B cell (primary cell): ENCODE data around the gene CLIC6. TPM values are rescaled to one million over a fixed set of nuclear protein-coding genes. Genes with fewer than 3 reads are reported as not detected.

Experiments
- ATAC-seq: fragments of 200-7000 bp; cut with Tn5 transposase; one replicate; pipeline ENCODE4 v1.10.0; 2021; ENCODE audit warnings: low read depth, mild to moderate bottlenecking, moderate number of reproducible peaks, moderate library complexity
- CTCF ChIA-PET: fragments of 350-600 bp; sonication (Branson Sonifier 250); formaldehyde crosslinking; loops from one replicate; lab custom pipeline; 2021; ENCODE audit warnings: antibody characterized with exemption, inconsistent platforms; lab: Charles Lee
- POLR2A ChIA-PET: fragments of 350-600 bp; sonication (Branson Sonifier 250); formaldehyde crosslinking; loops from one replicate; lab custom pipeline; 2021; ENCODE audit warnings: antibody characterized with exemption; lab: Charles Lee
- DNase-seq: peaks from one replicate; pipeline ENCODE4 v3.0.0; 2013
- H2AFZ ChIP-seq: 2 replicates; pipeline ENCODE4 v1.6.1; 2012; ENCODE audit warnings: mild to moderate bottlenecking, low read depth, low read length; ENCODE audit not compliant: insufficient read depth, poor library complexity, severe bottlenecking
- H3K27ac ChIP-seq, 2 donors: 1 replicate in 1 of 2; 2 replicates in 1 of 2; pipeline ENCODE4 v1.5.1; 2012 to 2013; ENCODE audit warnings: low read length in 2 of 2, mild to moderate bottlenecking in 2 of 2, moderate library complexity in 1 of 2
- H3K27me3 ChIP-seq, 4 experiments: fragments of 200-600 bp in 1 of 4; sonication (generic) in 1 of 4; replicated peaks in 1 of 4; 1 replicate in 2 of 4; 2 replicates in 2 of 4; pipeline versions ENCODE4 v1.6.1 to v1.7.0; 2013 to 2016; ENCODE audit warnings: low read length in 3 of 4, mild to moderate bottlenecking in 2 of 4, mixed read lengths in 1 of 4, moderate library complexity in 1 of 4; ENCODE audit not compliant: insufficient read depth in 4 of 4, control insufficient read depth in 3 of 4; ENCODE audit errors: control extremely low read depth in 1 of 4
- H3K36me3 ChIP-seq, 2 experiments: replicated peaks in 1 of 2; 1 replicate in 1 of 2; 2 replicates in 1 of 2; pipeline versions ENCODE4 v1.6.1 to v1.7.1; 2013; ENCODE audit warnings: low read length in 1 of 2; ENCODE audit not compliant: insufficient read depth in 2 of 2, control insufficient read depth in 1 of 2; ENCODE audit errors: control extremely low read depth in 1 of 2, extremely low read depth in 1 of 2
- H3K4me1 ChIP-seq, 2 donors: fragments of 200-600 bp in 1 of 2; sonication (generic) in 1 of 2; 1 replicate in 1 of 2; 2 replicates in 1 of 2; pipeline versions ENCODE4 v1.5.1 to v1.6.1; 2013 to 2017; ENCODE audit warnings: low read length in 2 of 2; ENCODE audit not compliant: control insufficient read depth in 2 of 2, insufficient read depth in 2 of 2
- H3K4me2 ChIP-seq: replicated peaks from 2 replicates; pipeline ENCODE3; 2012; ENCODE audit warnings: mild to moderate bottlenecking, low read depth, low read length; ENCODE audit not compliant: poor library complexity, severe bottlenecking
- H3K4me3 ChIP-seq, 5 experiments: fragments of 200-600 bp in 1 of 5; sonication (generic) in 1 of 5; 1 replicate in 3 of 5; 2 replicates in 2 of 5; pipeline versions ENCODE4 v1.5.1 to v1.7.0; 2011 to 2016; ENCODE audit warnings: low read length in 4 of 5, mild to moderate bottlenecking in 4 of 5, low read depth in 2 of 5, control low read depth in 1 of 5, moderate library complexity in 1 of 5; ENCODE audit not compliant: insufficient read depth in 1 of 5; ENCODE audit errors: control extremely low read depth in 1 of 5, extremely low read depth in 1 of 5
- H3K79me2 ChIP-seq: fragments of 200-600 bp; sonication (generic); one replicate; pipeline ENCODE4 v1.6.0; 2016; ENCODE audit warnings: low read length; ENCODE audit not compliant: control insufficient read depth, insufficient read depth
- H3K9ac ChIP-seq: fragments of 200-600 bp; sonication (generic); 2 replicates; pipeline ENCODE4 v1.6.1; 2017; ENCODE audit warnings: mild to moderate bottlenecking, low read length, moderate library complexity
- H3K9me3 ChIP-seq, 3 donors: one replicate each; pipeline versions ENCODE4 v1.6.1 to v1.7.1; 2013; ENCODE audit warnings: low read length in 2 of 3; ENCODE audit not compliant: control insufficient read depth in 2 of 3, insufficient read depth in 1 of 3; ENCODE audit errors: control extremely low read depth in 1 of 3
- H4K20me1 ChIP-seq: 2 replicates; pipeline ENCODE4 v1.6.0; 2012; ENCODE audit warnings: mild to moderate bottlenecking, low read length; ENCODE audit not compliant: insufficient read depth, control insufficient read depth, poor library complexity, severe bottlenecking
- H3K27ac Mint-ChIP-seq: one replicate; pipeline ENCODE4 v1.8.0; 2021; ENCODE audit warnings: mixed read lengths
- H3K27me3 Mint-ChIP-seq: one replicate; pipeline ENCODE4 v1.8.0; 2021; ENCODE audit warnings: mixed read lengths
- H3K4me1 Mint-ChIP-seq: one replicate; pipeline ENCODE4 v1.8.0; 2021; ENCODE audit warnings: mixed read lengths
- H3K4me3 Mint-ChIP-seq: one replicate; pipeline ENCODE4 v1.8.0; 2021; ENCODE audit warnings: mixed read lengths
- H3K9me3 Mint-ChIP-seq: one replicate; pipeline ENCODE4 v1.8.0; 2022; ENCODE audit warnings: mixed read lengths; ENCODE audit not compliant: insufficient read depth
- CTCF ChIP-seq: fragments of 200-600 bp; IDR thresholded peaks from one replicate; pipeline ENCODE4 v1.8.0; 2022; ENCODE audit warnings: antibody characterized with exemption, mild to moderate bottlenecking
- EZH2 ChIP-seq: IDR thresholded peaks from 2 replicates; pipeline ENCODE4 v1.6.1; 2012; ENCODE audit warnings: borderline replicate concordance, low read depth, mild to moderate bottlenecking, moderate library complexity, low read length; ENCODE audit not compliant: insufficient read depth, poor library complexity, severe bottlenecking
- WGBS: methylation state at CpG from one replicate; pipeline ENCODE4 v1.1.5; 2013; ENCODE audit warnings: missing lambda C conversion rate; ENCODE audit not compliant: insufficient coverage; 5-methylcytosine and 5-hydroxymethylcytosine counted together
- intact Hi-C: fragments of 100-400 bp; cut with micrococcal nuclease; formaldehyde crosslinking; loops from one replicate; pipeline ENCODE4 v1.10.0; 2022
- polyA plus RNA-seq: library from polyadenylated mRNA; depleted of rRNA; stranded (reverse); fragments of >200 nt; gene quantifications from 2 replicates; pipeline ENCODE4 v1.2.3, GENCODE V29; 2012
- total RNA-seq, 2 donors: library from RNA; stranded (reverse); fragments of 120-200 nt in 1 of 2; gene quantifications; 1 replicate in 1 of 2; 2 replicates in 1 of 2; pipeline versions ENCODE4 v1.2.3 to v1.2.4, GENCODE V29; 2013 to 2022

Gene CLIC6
- total and polyA plus RNA-seq, 2 donors (not counting 1 experiment from before 2014, with no cell fraction given): 0.01 to 0.07 TPM

GRCh38 chr21:34705011-34705410 lies 36.2 kb downstream of the CLIC6 start:
- ChIA-PET POLR2A (no interaction called here), CTCF (no interaction called here)
- peaks cover 7% of the 10 kb centered on the region for H3K4me1 Mint-ChIP-seq
- peaks cover 0 to 5% (median 0%) of the 10 kb centered on the region in 4 experiments for H3K27me3 ChIP-seq
- no peak for ATAC-seq
- TF ChIP-seq EZH2 (no peak), CTCF (no peak)
- H3K79me2 ChIP-seq: no peaks in the 10 kb centered on the region
- no peak overlapping the region for H3K4me2 ChIP-seq
- H3K36me3 ChIP-seq: no peaks in the 10 kb centered on the region
- no peak overlapping the region for H2AFZ ChIP-seq
- no peaks in the 10 kb centered on the region for H4K20me1 ChIP-seq
- intact Hi-C loops: no loop called here
- WGBS: 94% methylated on average over 8 of the region's 9 CpGs
- no peaks in the 10 kb centered on the region for H3K9me3 ChIP-seq
- H3K9ac ChIP-seq: no peak overlapping the region
- H3K4me1 ChIP-seq: peaks cover 7% of the 10 kb centered on the region in 2 donors
- H3K4me3 ChIP-seq: no peak overlapping the region
- H3K27me3 Mint-ChIP-seq: peaks cover 12% of the 10 kb centered on the region
- no peaks in the 10 kb centered on the region for H3K9me3 Mint-ChIP-seq
- no peak overlapping the region for H3K4me3 Mint-ChIP-seq
- no peak overlapping the region for H3K27ac ChIP-seq
- H3K27ac Mint-ChIP-seq: no peak overlapping the region
- DNase-seq: no peak

GRCh38 chr21:34706337-34706736 lies 37.5 kb downstream of the CLIC6 start:
- 100% methylated on average over 3 of the region's 4 CpGs for WGBS
- peaks cover 0 to 5% (median 0%) of the 10 kb centered on the region in 4 experiments for H3K27me3 ChIP-seq
- H3K36me3 ChIP-seq: no peaks in the 10 kb centered on the region
- no peak overlapping the region for H3K4me3 Mint-ChIP-seq
- no peaks in the 10 kb centered on the region for H3K9me3 Mint-ChIP-seq
- no peak overlapping the region for H3K4me2 ChIP-seq
- ChIA-PET POLR2A (no interaction called here), CTCF (interaction anchor here (0.9 to 1.5 kb wide), 2 partner anchors 9 to 39 kb away, joined by 3 to 4 read pairs; no protein-coding TSS in a partner anchor)
- no peak overlapping the region for H3K27ac ChIP-seq
- ATAC-seq (no peak), DNase-seq (no peak)
- no peaks in the 10 kb centered on the region for H3K9me3 ChIP-seq
- H3K27ac Mint-ChIP-seq: no peak overlapping the region
- H3K4me1 Mint-ChIP-seq: peaks cover 7% of the 10 kb centered on the region
- H2AFZ ChIP-seq: no peak overlapping the region
- H3K27me3 Mint-ChIP-seq: peaks cover 12% of the 10 kb centered on the region
- intact Hi-C loops: no loop called here
- peaks cover 7% of the 10 kb centered on the region in 2 donors for H3K4me1 ChIP-seq
- no peak overlapping the region for H3K9ac ChIP-seq
- TF ChIP-seq EZH2 (no peak), CTCF (no peak)
- no peak overlapping the region for H3K4me3 ChIP-seq
- H3K79me2 ChIP-seq: no peaks in the 10 kb centered on the region
- no peaks in the 10 kb centered on the region for H4K20me1 ChIP-seq
